PC-3 (cell line): ENCODE measurements around the gene RAB3C. TPM values are rescaled to one million over a fixed set of nuclear protein-coding genes. Genes with fewer than 3 reads are reported as not detected.

Experiments used
- ATAC-seq: fragments of 200-7000 bp; cut with Tn5 transposase; 2 replicates; pipeline ENCODE4 v1.9.1; 2020; ENCODE audit warnings: mild to moderate bottlenecking, moderate library complexity
- BruUV-seq: library from RNA; stranded (reverse); fragments of 400-500 nt; replicated peaks from 2 replicates; lab custom pipeline; 2021; lab: Mats Ljungman, UMichigan
- CTCF ChIA-PET: fragments of 300-600 bp; sonication (Branson Sonifier 250); formaldehyde crosslinking; loops from one replicate; lab custom pipeline; 2022; ENCODE audit warnings: antibody characterized with exemption; lab: Charles Lee
- POLR2A ChIA-PET: fragments of 300-600 bp; sonication (Branson Sonifier 250); formaldehyde crosslinking; loops from one replicate; lab custom pipeline; 2022; ENCODE audit warnings: antibody characterized with exemption; ENCODE audit not compliant: unreplicated experiment; lab: Charles Lee
- DNase-seq: peaks from one replicate; pipeline ENCODE4 v3.0.0-alpha.2; 2015
- H2AFZ ChIP-seq: fragments of 300-600 bp; sonication (generic); 2 replicates; pipeline ENCODE4 v1.6.0; 2016; ENCODE audit warnings: antibody characterized with exemption, low read length
- H3F3A ChIP-seq: fragments of 300-600 bp; sonication (generic); one replicate; pipeline ENCODE4 v1.6.0; 2017; ENCODE audit warnings: antibody characterized with exemption, low read length, control low read depth, mild to moderate bottlenecking; ENCODE audit not compliant: unreplicated experiment
- H3K27ac ChIP-seq: fragments of 300-600 bp; sonication (generic); 2 replicates; pipeline ENCODE4 v1.5.1; 2016; ENCODE audit warnings: mild to moderate bottlenecking, low read length
- H3K27me3 ChIP-seq: fragments of 300-600 bp; sonication (generic); 2 replicates; pipeline ENCODE4 v1.6.1; 2016; ENCODE audit warnings: low read length, mixed read lengths
- H3K36me3 ChIP-seq: fragments of 300-600 bp; sonication (generic); 2 replicates; pipeline ENCODE4 v1.6.1; 2016; ENCODE audit warnings: low read depth, mixed run types, low read length, mixed read lengths
- H3K4me1 ChIP-seq: fragments of 300-600 bp; sonication (generic); 2 replicates; pipeline ENCODE4 v1.5.1; 2016; ENCODE audit warnings: low read length; ENCODE audit not compliant: insufficient read depth
- H3K4me2 ChIP-seq: fragments of 300-600 bp; sonication (generic); 2 replicates; pipeline ENCODE4 v1.6.0; 2016; ENCODE audit warnings: low read length
- H3K4me3 ChIP-seq: fragments of 300-600 bp; sonication (generic); 2 replicates; pipeline ENCODE4 v1.5.1; 2016; ENCODE audit warnings: mild to moderate bottlenecking, low read length, mixed read lengths
- H3K79me2 ChIP-seq: fragments of 300-600 bp; sonication (generic); 2 replicates; pipeline ENCODE4 v1.6.1; 2017; ENCODE audit warnings: low read length, mixed read lengths
- H3K9ac ChIP-seq: fragments of 300-600 bp; sonication (generic); 2 replicates; pipeline ENCODE4 v1.6.0; 2016; ENCODE audit warnings: mild to moderate bottlenecking, low read length
- H3K9me2 ChIP-seq: fragments of 300-600 bp; sonication (generic); replicated peaks from 2 replicates; pipeline ENCODE4 v1.6.1; 2016; ENCODE audit warnings: mixed run types, low read length, mixed read lengths
- H3K9me3 ChIP-seq: fragments of 300-600 bp; sonication (generic); 2 replicates; pipeline ENCODE4 v1.6.1; 2016; ENCODE audit warnings: low read length, mixed read lengths
- H4K20me1 ChIP-seq: fragments of 300-600 bp; sonication (generic); 2 replicates; pipeline ENCODE4 v1.6.1; 2016; ENCODE audit warnings: low read length, mixed read lengths
- EZH2 ChIP-seq: fragments of 300-600 bp; sonication (generic); IDR thresholded peaks from one replicate; pipeline ENCODE4 v1.6.1; 2017; ENCODE audit warnings: antibody characterized with exemption, mild to moderate bottlenecking, low read length; ENCODE audit not compliant: unreplicated experiment
- EZH2phosphoT487 ChIP-seq: fragments of 300-600 bp; sonication (generic); IDR thresholded peaks from 2 replicates; pipeline ENCODE4 v1.6.1; 2018; ENCODE audit warnings: mild to moderate bottlenecking, antibody characterized with exemption, low read length, borderline replicate concordance
- intact Hi-C: fragments of 100-400 bp; cut with micrococcal nuclease; formaldehyde crosslinking; loops from 2 replicates; pipeline ENCODE4 v1.9.0; 2023
- total RNA-seq: library from RNA; depleted of rRNA; stranded (reverse); fragments of >200 nt; gene quantifications from 2 replicates; pipeline ENCODE4 v1.2.3, GENCODE V29; 2014
- TF ChIP-seq, protein P1 (sequence below): fragments of 300-600 bp; sonication (generic); conservative IDR thresholded peaks from 2 replicates; pipeline ENCODE4 v1.5.1; 2017; ENCODE audit warnings: antibody characterized with exemption, low read depth, mild to moderate bottlenecking, low read length

RAB3C gene
- total RNA-seq, 1 experiment from 2014 or later = not detected

GRCh38 chr5:58579781-58580180 is 3.1 kb upstream of the RAB3C start:
- Histone ChIP-seq H3K27ac (no peak overlapping the region), H3K27me3 (peaks cover 35% of the 10 kb centered on the region), H3K4me2 (no peak overlapping the region), H2AFZ (no peak overlapping the region), H3F3A (no peaks in the 10 kb centered on the region), H3K79me2 (no peaks in the 10 kb centered on the region), H4K20me1 (no peaks in the 10 kb centered on the region), H3K9ac (no peak overlapping the region), H3K9me3 (no peaks in the 10 kb centered on the region), H3K36me3 (no peaks in the 10 kb centered on the region), H3K4me3 (no peak overlapping the region), H3K9me2 (no peaks in the 10 kb centered on the region), H3K4me1 (peaks cover 4% of the 10 kb centered on the region; the same call in 1 of the 2 replicates)
- CTCF ChIA-PET = no interaction called here
- intact Hi-C loops = no loop called here
- POLR2A ChIA-PET = no interaction called here
- ATAC-seq (no peak), DNase-seq (no peak)
- TF ChIP-seq EZH2 (no peak), EZH2phosphoT487 (no peak)
- TF ChIP-seq, protein P1, sequence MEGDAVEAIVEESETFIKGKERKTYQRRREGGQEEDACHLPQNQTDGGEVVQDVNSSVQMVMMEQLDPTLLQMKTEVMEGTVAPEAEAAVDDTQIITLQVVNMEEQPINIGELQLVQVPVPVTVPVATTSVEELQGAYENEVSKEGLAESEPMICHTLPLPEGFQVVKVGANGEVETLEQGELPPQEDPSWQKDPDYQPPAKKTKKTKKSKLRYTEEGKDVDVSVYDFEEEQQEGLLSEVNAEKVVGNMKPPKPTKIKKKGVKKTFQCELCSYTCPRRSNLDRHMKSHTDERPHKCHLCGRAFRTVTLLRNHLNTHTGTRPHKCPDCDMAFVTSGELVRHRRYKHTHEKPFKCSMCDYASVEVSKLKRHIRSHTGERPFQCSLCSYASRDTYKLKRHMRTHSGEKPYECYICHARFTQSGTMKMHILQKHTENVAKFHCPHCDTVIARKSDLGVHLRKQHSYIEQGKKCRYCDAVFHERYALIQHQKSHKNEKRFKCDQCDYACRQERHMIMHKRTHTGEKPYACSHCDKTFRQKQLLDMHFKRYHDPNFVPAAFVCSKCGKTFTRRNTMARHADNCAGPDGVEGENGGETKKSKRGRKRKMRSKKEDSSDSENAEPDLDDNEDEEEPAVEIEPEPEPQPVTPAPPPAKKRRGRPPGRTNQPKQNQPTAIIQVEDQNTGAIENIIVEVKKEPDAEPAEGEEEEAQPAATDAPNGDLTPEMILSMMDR = no peak
- no TSS peak for BruUV-seq

- H3K9ac ChIP-seq = no peak overlapping the region
- peaks cover 50% of the 10 kb centered on the region for H3K27me3 ChIP-seq
- H3K9me3 ChIP-seq = no peaks in the 10 kb centered on the region
- no TSS peak for BruUV-seq
- TF ChIP-seq, protein P1 = no peak
- TF ChIP-seq EZH2phosphoT487 = no peak
- no peak for TF ChIP-seq EZH2
- H3K79me2 ChIP-seq = no peaks in the 10 kb centered on the region
- no peaks in the 10 kb centered on the region for H3K36me3 ChIP-seq
- ChIA-PET CTCF (interaction anchor here (0.6 kb wide), 1 partner anchor 1701 kb away, joined by 3 read pairs; no protein-coding TSS in a partner anchor), POLR2A (no interaction called here)
- H4K20me1 ChIP-seq = no peaks in the 10 kb centered on the region
- H3F3A ChIP-seq = no peaks in the 10 kb centered on the region
- peaks cover 4% of the 10 kb centered on the region; the same call in 1 of the 2 replicates for H3K4me1 ChIP-seq
- peak overlapping the region; percentile 65 for H3K4me3 ChIP-seq
- peak overlapping the region; percentile 89 for H3K4me2 ChIP-seq
- H3K9me2 ChIP-seq = no peaks in the 10 kb centered on the region
- DNase-seq = no peak
- intact Hi-C loops = no loop called here
- H3K27ac ChIP-seq = no peak overlapping the region
- peak overlapping the region; percentile 68 for H2AFZ ChIP-seq
- ATAC-seq = peak; percentile 11; the same call in 1 of the 2 replicates
Measured at GRCh38 chr5:58582019-58582802, 664 bp upstream of the RAB3C start.

DNA sequence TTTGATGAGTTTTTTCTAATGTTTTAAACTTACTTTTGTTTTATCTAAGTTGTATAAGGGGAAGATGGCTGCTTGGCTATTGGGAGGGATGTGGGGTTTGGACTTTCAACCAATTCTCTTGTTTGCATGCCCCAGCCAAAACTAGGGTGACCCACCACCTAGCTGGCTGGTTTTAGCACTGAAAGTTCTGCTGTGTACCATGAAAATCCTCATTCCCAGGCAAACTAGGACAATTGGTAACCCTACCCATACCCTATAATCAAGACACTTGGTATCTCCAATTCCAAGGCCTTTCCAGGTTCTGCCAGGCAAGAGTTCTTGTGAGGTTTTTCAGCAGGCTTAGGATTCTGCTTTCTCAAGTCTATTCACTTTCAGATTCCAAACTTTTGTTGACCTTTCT is 13.1 kb downstream of the RAB3C start:
- no peak for ATAC-seq
- Histone ChIP-seq H3K79me2 (no peaks in the 10 kb centered on the region), H3K4me3 (no peak overlapping the region), H4K20me1 (no peaks in the 10 kb centered on the region), H3K9me2 (no peaks in the 10 kb centered on the region), H2AFZ (no peak overlapping the region), H3K27me3 (peaks cover 8% of the 10 kb centered on the region; the same call in 1 of the 2 replicates), H3F3A (no peaks in the 10 kb centered on the region), H3K4me1 (no peaks in the 10 kb centered on the region), H3K4me2 (no peak overlapping the region), H3K9ac (no peak overlapping the region), H3K9me3 (no peaks in the 10 kb centered on the region), H3K36me3 (no peaks in the 10 kb centered on the region), H3K27ac (no peak overlapping the region)
- DNase-seq = no peak
- POLR2A ChIA-PET = no interaction called here
- CTCF ChIA-PET = no interaction called here
- no TSS peak for BruUV-seq
- TF ChIP-seq EZH2phosphoT487 = no peak
- TF ChIP-seq EZH2 = no peak
- TF ChIP-seq, protein P1 = no peak
- intact Hi-C loops = no loop called here
